OCI-LY7 (cell line): ENCODE results near the gene EIPR1. TPM values are rescaled to one million over a fixed set of nuclear protein-coding genes. Genes with fewer than 3 reads are reported as not detected.

Experiments used
- BruUV-seq: library from RNA; stranded (reverse); fragments of 400-500 nt; replicated peaks from 2 replicates; lab custom pipeline; 2021; lab: Mats Ljungman, UMichigan
- CTCF ChIA-PET: fragments of 300-600 bp; sonication (Branson Sonifier 250); formaldehyde crosslinking; loops from one replicate; lab custom pipeline; 2022; ENCODE audit warnings: antibody characterized with exemption; ENCODE audit not compliant: unreplicated experiment; lab: Charles Lee
- POLR2A ChIA-PET: fragments of 300-600 bp; sonication (Branson Sonifier 250); formaldehyde crosslinking; loops from one replicate; lab custom pipeline; 2022; ENCODE audit warnings: antibody characterized with exemption; lab: Charles Lee
- DNase-seq: peaks from one replicate; pipeline ENCODE4 v3.0.0-alpha.2; 2015; ENCODE audit warnings: low spot score
- H2AFZ ChIP-seq: fragments of 200-600 bp; sonication (generic), shearing (Covaris generic); 2 replicates; pipeline ENCODE4 v1.6.1; 2014; ENCODE audit warnings: mild to moderate bottlenecking, antibody characterized with exemption, low read length, moderate library complexity
- H3K27ac ChIP-seq: fragments of 200-600 bp; sonication (generic); 2 replicates; pipeline ENCODE4 v1.5.1; 2014; ENCODE audit warnings: mixed run types, low read depth, mild to moderate bottlenecking, moderate library complexity, low read length, inconsistent platforms; ENCODE audit not compliant: poor library complexity, severe bottlenecking
- H3K36me3 ChIP-seq: fragments of 200-600 bp; sonication (generic); 2 replicates; pipeline ENCODE4 v1.6.1; 2014; ENCODE audit warnings: mild to moderate bottlenecking, antibody characterized with exemption, low read length, moderate library complexity, mixed read lengths; ENCODE audit not compliant: insufficient read depth
- H3K4me1 ChIP-seq: fragments of 200-600 bp; sonication (generic); 2 replicates; pipeline ENCODE4 v1.5.1; 2014; ENCODE audit warnings: mild to moderate bottlenecking, low read length; ENCODE audit not compliant: insufficient read depth, poor library complexity, severe bottlenecking
- H3K4me2 ChIP-seq: fragments of 200-600 bp; sonication (generic); 2 replicates; pipeline ENCODE4 v1.6.1; 2014; ENCODE audit warnings: mild to moderate bottlenecking, low read length
- H3K4me3 ChIP-seq: fragments of 200-600 bp; sonication (generic); 2 replicates; pipeline ENCODE4 v1.5.1; 2014; ENCODE audit warnings: mild to moderate bottlenecking, low read depth, low read length; ENCODE audit not compliant: poor library complexity, severe bottlenecking
- H3K79me2 ChIP-seq: fragments of 200-600 bp; sonication (generic); 2 replicates; pipeline ENCODE4 v1.6.1; 2016; ENCODE audit warnings: low read depth, mild to moderate bottlenecking, low read length, moderate library complexity, mixed read lengths; ENCODE audit not compliant: insufficient read depth
- H3K9me2 ChIP-seq: fragments of 200-600 bp; sonication (generic); 2 replicates; pipeline ENCODE4 v1.6.1; 2016; ENCODE audit warnings: mild to moderate bottlenecking, low read length, mixed read lengths; ENCODE audit not compliant: insufficient read depth
- H3K9me3 ChIP-seq: fragments of 200-600 bp; sonication (generic); 2 replicates; pipeline ENCODE4 v1.6.1; 2014; ENCODE audit warnings: mild to moderate bottlenecking, mixed run types, low read length, mixed read lengths
- H4K20me1 ChIP-seq: fragments of 200-600 bp; sonication (generic); 2 replicates; pipeline ENCODE4 v1.6.1; 2014; ENCODE audit warnings: mild to moderate bottlenecking, antibody characterized with exemption, low read length, moderate library complexity, mixed read lengths; ENCODE audit not compliant: insufficient read depth
- CTCF ChIP-seq: fragments of 200-600 bp; sonication (generic); conservative IDR thresholded peaks from 2 replicates; pipeline ENCODE4 v1.5.1; 2014; ENCODE audit warnings: mild to moderate bottlenecking, antibody characterized with exemption, low read length, moderate library complexity, mixed read lengths
- EZH2phosphoT487 ChIP-seq: fragments of 200-600 bp; sonication (generic); IDR thresholded peaks from 2 replicates; pipeline ENCODE4 v1.6.1; 2018; ENCODE audit warnings: low read depth, borderline replicate concordance, mild to moderate bottlenecking, mixed run types, antibody characterized with exemption, low read length, moderate library complexity, mixed read lengths
- intact Hi-C: fragments of 100-400 bp; cut with micrococcal nuclease; formaldehyde crosslinking; loops from one replicate; pipeline ENCODE4 v1.10.0; 2022; ENCODE audit not compliant: unreplicated experiment
- total RNA-seq, 2 experiments: library from RNA; depleted of rRNA in 1 of 2; stranded (reverse); fragments of >200 nt in 1 of 2; shearing (Covaris generic) in 1 of 2; gene quantifications; 2 replicates each; pipeline ENCODE4 v1.2.3, GENCODE V29; 2014 to 2022

EIPR1 gene
- total RNA-seq, 2 experiments from 2014 or later, result 60.5 to 61.7 TPM

GRCh38 chr2:3203497-3204019, 174.1 kb downstream of the EIPR1 start:
- POLR2A ChIA-PET, result interaction anchor here (0.6 kb wide), 1 partner anchor 33 kb away, joined by 3 read pairs; no protein-coding TSS in a partner anchor
- H3K4me1 ChIP-seq, result no peaks in the 10 kb centered on the region
- no peak overlapping the region for H3K4me2 ChIP-seq
- H4K20me1 ChIP-seq, result no peaks in the 10 kb centered on the region
- CTCF ChIA-PET, result no interaction called here
- no peaks in the 10 kb centered on the region for H3K9me2 ChIP-seq
- H3K9me3 ChIP-seq, result no peaks in the 10 kb centered on the region
- no peak for DNase-seq
- TF ChIP-seq EZH2phosphoT487, result no peak
- TF ChIP-seq CTCF, result no peak
- intact Hi-C loops, result no loop called here
- H2AFZ ChIP-seq, result no peak overlapping the region
- BruUV-seq, result no TSS peak
- H3K4me3 ChIP-seq, result no peak overlapping the region
- H3K36me3 ChIP-seq, result peaks cover 19% of the 10 kb centered on the region
- H3K27ac ChIP-seq, result no peak overlapping the region
- no peaks in the 10 kb centered on the region for H3K79me2 ChIP-seq

GRCh38 chr2:3202926-3203325, 174.7 kb downstream of the EIPR1 start:
- POLR2A ChIA-PET, result no interaction called here
- intact Hi-C loops, result no loop called here

More at GRCh38 chr2:3202926-3203325, 174.7 kb downstream of the EIPR1 start:
- H3K27ac ChIP-seq, result no peak overlapping the region
- H3K4me2 ChIP-seq, result no peak overlapping the region
- no peaks in the 10 kb centered on the region for H3K9me2 ChIP-seq
- H3K4me1 ChIP-seq, result no peaks in the 10 kb centered on the region
- no peaks in the 10 kb centered on the region for H4K20me1 ChIP-seq
- TF ChIP-seq EZH2phosphoT487 (no peak), CTCF (no peak)
- peaks cover 13% of the 10 kb centered on the region for H3K36me3 ChIP-seq
- CTCF ChIA-PET, result no interaction called here
- H2AFZ ChIP-seq, result no peak overlapping the region
- no peaks in the 10 kb centered on the region for H3K79me2 ChIP-seq
- no TSS peak for BruUV-seq
- no peak for DNase-seq
- H3K9me3 ChIP-seq, result no peaks in the 10 kb centered on the region
- no peak overlapping the region for H3K4me3 ChIP-seq
